Measurements from ENCODE around the gene VEGFC.

DNA sequence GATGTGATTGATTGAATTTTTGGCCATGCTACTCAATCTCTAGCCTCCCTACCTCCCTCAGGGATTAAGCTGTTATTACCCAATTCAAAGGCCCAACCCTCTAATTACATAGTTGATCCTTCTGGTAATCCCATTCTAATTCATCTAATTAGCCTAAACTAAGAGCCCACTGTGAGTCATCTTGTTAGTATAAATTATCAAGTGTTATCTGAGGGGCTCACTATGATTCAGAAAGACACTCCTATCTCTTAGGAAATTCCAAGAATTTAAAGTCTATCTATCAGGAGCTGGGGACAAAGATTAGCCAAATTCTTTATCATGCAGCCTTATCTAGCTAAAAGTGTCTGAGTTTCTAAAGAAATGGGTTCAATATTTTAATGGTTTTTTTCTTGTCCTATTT is 32.9 kb upstream of the VEGFC start:
- TF ChIP-seq NR2C1 (IDR thresholded peaks at IDR 0.05) = no peak
- no peak for TF ChIP-seq SMC3 (IDR thresholded peaks at IDR 0.05; ENCODE audit: borderline replicate concordance, low read length)
- TF ChIP-seq EP300 (IDR thresholded peaks at IDR 0.05; ENCODE audit: borderline replicate concordance in 1 of 2, control insufficient read depth in 1 of 2, low read depth in 2 of 2, low read length in 2 of 2) = no peak
- TF ChIP-seq RFX5 (IDR thresholded peaks at IDR 0.05; ENCODE audit: low read depth, low read length) = no peak
- TF ChIP-seq MXI1 (IDR thresholded peaks at IDR 0.05; ENCODE audit: low read depth, low read length) = no peak
- TF ChIP-seq FOS (IDR thresholded peaks at IDR 0.05; ENCODE audit: borderline replicate concordance, extremely low read depth, insufficient read length) = no peak
